ENCODE data around the gene HMCN2.

The HMCN2 gene

GRCh38 chr9:130339306-130339705 is 73.7 kb downstream of the HMCN2 start:
- in situ Hi-C loops (cut with MboI; ENCODE audit: low sequenced_read_pairs): loop anchor here (25.0 kb wide), 1 partner anchor 227 kb away; no protein-coding TSS in a partner anchor

GRCh38 chr9:130340011-130340410 is 74.5 kb downstream of the HMCN2 start:
- in situ Hi-C loops (cut with MboI; ENCODE audit: low sequenced_read_pairs): loop anchor here (25.0 kb wide), 1 partner anchor 228 kb away; no protein-coding TSS in a partner anchor

GRCh38 chr9:130340557-130340956 is 75.0 kb downstream of the HMCN2 start:
- in situ Hi-C loops (cut with MboI; ENCODE audit: low sequenced_read_pairs): loop anchor here (25.0 kb wide), 1 partner anchor 228 kb away; no protein-coding TSS in a partner anchor

- in situ Hi-C loops (cut with MboI; ENCODE audit: low sequenced_read_pairs): loop anchor here (25.0 kb wide), 1 partner anchor 229 kb away; no protein-coding TSS in a partner anchor
These were observed 75.6 kb downstream of the HMCN2 start for GRCh38 chr9:130341128-130341527.

- in situ Hi-C loops (cut with MboI; ENCODE audit: low sequenced_read_pairs): loop anchor here (25.0 kb wide), 1 partner anchor 230 kb away; no protein-coding TSS in a partner anchor
These were observed 76.5 kb downstream of the HMCN2 start for GRCh38 chr9:130341839-130342713.

- in situ Hi-C loops (cut with MboI; ENCODE audit: low sequenced_read_pairs): loop anchor here (25.0 kb wide), 1 partner anchor 230 kb away; no protein-coding TSS in a partner anchor
These were observed 77.1 kb downstream of the HMCN2 start for GRCh38 chr9:130342714-130343085.

- in situ Hi-C loops (cut with MboI; ENCODE audit: low sequenced_read_pairs): loop anchor here (25.0 kb wide), 1 partner anchor 231 kb away; no protein-coding TSS in a partner anchor
These were observed 77.9 kb downstream of the HMCN2 start for GRCh38 chr9:130343445-130343918.

- in situ Hi-C loops (cut with MboI; ENCODE audit: low sequenced_read_pairs): loop anchor here (25.0 kb wide), 1 partner anchor 232 kb away; no protein-coding TSS in a partner anchor
These were observed 78.8 kb downstream of the HMCN2 start for GRCh38 chr9:130344366-130344765.

- in situ Hi-C loops (cut with MboI; ENCODE audit: low sequenced_read_pairs): loop anchor here (25.0 kb wide), 1 partner anchor 233 kb away; no protein-coding TSS in a partner anchor
These were observed 79.7 kb downstream of the HMCN2 start for GRCh38 chr9:130345009-130345896.

- in situ Hi-C loops (cut with MboI; ENCODE audit: low sequenced_read_pairs): loop anchor here (25.0 kb wide), 1 partner anchor 234 kb away; no protein-coding TSS in a partner anchor
These were observed 80.4 kb downstream of the HMCN2 start for GRCh38 chr9:130345897-130346385.

GRCh38 chr9:130346431-130346830 is 80.9 kb downstream of the HMCN2 start:
- in situ Hi-C loops (cut with MboI; ENCODE audit: low sequenced_read_pairs): loop anchor here (25.0 kb wide), 1 partner anchor 234 kb away; no protein-coding TSS in a partner anchor

- in situ Hi-C loops (cut with MboI; ENCODE audit: low sequenced_read_pairs): loop anchor here (25.0 kb wide), 1 partner anchor 235 kb away; no protein-coding TSS in a partner anchor
These were observed 81.5 kb downstream of the HMCN2 start for GRCh38 chr9:130347036-130347435.

- in situ Hi-C loops (cut with MboI; ENCODE audit: low sequenced_read_pairs): loop anchor here (25.0 kb wide), 1 partner anchor 236 kb away; no protein-coding TSS in a partner anchor
These were observed 82.4 kb downstream of the HMCN2 start for GRCh38 chr9:130347931-130348330.

GRCh38 chr9:130348341-130348740 is 82.8 kb downstream of the HMCN2 start:
- in situ Hi-C loops (cut with MboI; ENCODE audit: low sequenced_read_pairs): loop anchor here (25.0 kb wide), 1 partner anchor 236 kb away; no protein-coding TSS in a partner anchor

GRCh38 chr9:130348881-130349280 is 83.3 kb downstream of the HMCN2 start:
- in situ Hi-C loops (cut with MboI; ENCODE audit: low sequenced_read_pairs): loop anchor here (25.0 kb wide), 1 partner anchor 237 kb away; no protein-coding TSS in a partner anchor

GRCh38 chr9:130349398-130349797 is 83.8 kb downstream of the HMCN2 start:
- in situ Hi-C loops (cut with MboI; ENCODE audit: low sequenced_read_pairs): loop anchor here (25.0 kb wide), 1 partner anchor 237 kb away; no protein-coding TSS in a partner anchor

GRCh38 chr9:130351343-130351742 is 85.8 kb downstream of the HMCN2 start:
- in situ Hi-C loops (cut with MboI; ENCODE audit: low sequenced_read_pairs): no loop called here

- in situ Hi-C loops (cut with MboI; ENCODE audit: low sequenced_read_pairs): no loop called here
These were observed 86.5 kb downstream of the HMCN2 start for GRCh38 chr9:130352081-130352480.

- in situ Hi-C loops (cut with MboI; ENCODE audit: low sequenced_read_pairs): no loop called here
These were observed 87.2 kb downstream of the HMCN2 start for GRCh38 chr9:130352586-130353285.

Data from HL-60/S4 (cell line).